Ovary (tissue), 9 donors: ENCODE measurements around the gene PDZD4. TPM values are rescaled to one million over a fixed set of nuclear protein-coding genes. Genes with fewer than 3 reads are reported as not detected.
"Not testable (repeated sequence)": the region's sequence is repeated elsewhere in the genome, so short reads cannot be mapped to it uniquely, and the experiment has no call there.

Experiments
- DNase-seq, 5 donors: peaks; one replicate each; pipeline ENCODE4 v3.0.0-alpha.2; 2019 to 2020
- H3K27ac ChIP-seq, 2 donors: fragments of 200-600 bp; one replicate each; pipeline versions ENCODE4 v1.5.1 to v1.8.0; 2019 to 2022
- H3K27me3 ChIP-seq: fragments of 200-600 bp; one replicate; pipeline ENCODE4 v1.8.0; 2022
- H3K36me3 ChIP-seq: fragments of 200-600 bp; sonication (generic); one replicate; pipeline ENCODE4 v1.5.1; 2019
- H3K4me1 ChIP-seq: one replicate; pipeline ENCODE4 v1.8.1; 2013; ENCODE audit warnings: mild to moderate bottlenecking, moderate library complexity; ENCODE audit not compliant: insufficient read depth
- H3K4me3 ChIP-seq: fragments of 200-600 bp; sonication (generic); one replicate; pipeline ENCODE4 v1.5.1; 2017
- H3K9me3 ChIP-seq, 2 donors: fragments of 200-600 bp in 1 of 2; sonication (generic) in 1 of 2; one replicate each; pipeline versions ENCODE4 v1.5.1 to v1.8.1; 2013 to 2019; ENCODE audit warnings: mild to moderate bottlenecking in 1 of 2, moderate library complexity in 1 of 2
- CTCF ChIP-seq, 3 donors: fragments of 450-650 bp in 2 of 3; fragments of 200-600 bp in 1 of 3; IDR thresholded peaks; one replicate each; pipeline versions ENCODE4 v1.5.1 to v1.8.0; 2016 to 2022; ENCODE audit warnings: antibody characterized with exemption in 3 of 3, mild to moderate bottlenecking in 1 of 3
- EP300 ChIP-seq: sonication (generic); formaldehyde crosslinking; IDR thresholded peaks from one replicate; pipeline ENCODE4 v1.6.1; 2017; ENCODE audit warnings: antibody characterized with exemption
- POLR2A ChIP-seq: fragments of 450-650 bp; IDR thresholded peaks from one replicate; pipeline ENCODE4 v1.6.1; 2017; ENCODE audit warnings: antibody characterized with exemption, mild to moderate bottlenecking, moderate library complexity
- WGBS, 3 donors: extraction: QIAGEN DNeasy Blood & Tissue Kit in 1 of 3; methylation state at CpG; one replicate each; pipeline versions ENCODE4 v1.1.5 to v1.1.7; 2013 to 2017; 5-methylcytosine and 5-hydroxymethylcytosine counted together
- intact Hi-C, 4 donors: fragments of 100-400 bp; cut with DNase I; formaldehyde crosslinking; loops; one replicate each; pipeline versions ENCODE4 v1.11.0 to v1.15.1; 2022 to 2023
- polyA plus RNA-seq, 2 donors: library from polyadenylated mRNA; stranded (reverse); fragments of 200-250 nt in 1 of 2; fragments of 350-450 nt in 1 of 2; fragmentation: Illumina TruSeq in 1 of 2; extraction: RNeasy Lipid Tissue Mini Kit (QIAGEN cat#74804) in 1 of 2; gene quantifications; one replicate each; pipeline ENCODE4 v1.2.3, GENCODE V29; 2013 to 2014
- total RNA-seq, 7 donors: library from RNA; depleted of rRNA in 2 of 7; stranded (reverse); fragments of >200 nt in 2 of 7; fragmentation: NEBNext Ultra II Directional in 3 of 7; extraction: Animal tissue kit (Norgen Biotek cat#: 25700) in 3 of 7; gene quantifications; one replicate each; pipeline versions ENCODE4 v1.1.0 to v1.2.4, GENCODE V29; 2016 to 2023
- donor health status: DM: no; HTN: no; CAD: no; lungs with moderate emphysema.
- donor health status: DM: no; HTN: no; CAD: no.
- donor health status: Bipolar disorder and iron deficiency.
- donor health status: DM: yes; HTN: yes; CAD: no.
- donor health status: DM: no; HTN: no; CAD: no.
- donor health status: DM: yes; HTN: yes; CAD: no.

Gene PDZD4
- total and polyA plus RNA-seq, 9 donors: 0.73 to 8.6 (median 2.2) TPM

- Histone ChIP-seq H3K9me3 (no peaks in the 10 kb centered on the region), H3K4me1 (no peaks in the 10 kb centered on the region), H3K27ac (no peak overlapping the region), H3K36me3 (no peaks in the 10 kb centered on the region), H3K27me3 (no peaks in the 10 kb centered on the region), H3K4me3 (peak overlapping the region; percentile 28)
- intact Hi-C loops: no loop called here
- WGBS, 3 donors: 42 to 43% (median 42%) methylated on average over 23 of the region's 23 CpGs
- TF ChIP-seq POLR2A: no peak
- no peak for TF ChIP-seq CTCF (IDR thresholded peaks at IDR 0.05)
- TF ChIP-seq EP300: no peak
- DNase-seq: no peak
Measured at GRCh38 chrX:153819384-153820040, 10.8 kb downstream of the PDZD4 start.

GRCh38 chrX:153818571-153819383 lies 11.6 kb downstream of the PDZD4 start:
- Histone ChIP-seq H3K27me3 (no peaks in the 10 kb centered on the region), H3K9me3 (no peaks in the 10 kb centered on the region), H3K27ac (no peak overlapping the region), H3K4me3 (peak overlapping the region; percentile 28), H3K36me3 (no peaks in the 10 kb centered on the region), H3K4me1 (no peaks in the 10 kb centered on the region)
- intact Hi-C loops: no loop called here
- no peak for TF ChIP-seq POLR2A
- no peak for TF ChIP-seq CTCF (IDR thresholded peaks at IDR 0.05)
- no peak for TF ChIP-seq EP300
- WGBS, 3 donors: 15 to 29% (median 17%) methylated on average over 48 to 66 of the region's 67 CpGs
- no peak for DNase-seq

DNA sequence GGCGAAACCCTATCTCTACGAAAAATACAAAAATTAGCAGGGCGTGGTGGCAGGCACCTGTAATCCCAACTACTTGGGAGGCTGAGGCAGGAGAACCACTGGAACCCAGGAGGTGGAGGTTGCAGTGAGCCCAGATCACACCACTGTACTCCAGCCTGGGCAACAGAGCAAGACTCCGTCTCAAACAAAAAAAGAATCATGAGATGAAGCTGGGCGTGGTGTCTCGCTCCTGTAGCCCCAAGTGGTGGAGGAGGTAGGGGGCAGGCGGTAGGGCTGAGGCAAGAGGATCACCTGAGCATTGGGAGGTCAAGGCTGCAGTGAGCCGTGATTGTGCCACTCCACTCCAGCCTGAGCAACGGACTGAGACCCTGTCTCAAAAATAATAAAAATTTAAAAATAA lies 12.3 kb downstream of the PDZD4 start:
- WGBS, 3 donors: 79 to 86% (median 83%) methylated on average over 9 of the region's 9 CpGs
- DNase-seq, H3K27me3 ChIP-seq, H3K27ac ChIP-seq, intact Hi-C loops, H3K4me3 ChIP-seq, H3K4me1 ChIP-seq, H3K9me3 ChIP-seq, H3K36me3 ChIP-seq: not testable (repeated sequence)

DNA sequence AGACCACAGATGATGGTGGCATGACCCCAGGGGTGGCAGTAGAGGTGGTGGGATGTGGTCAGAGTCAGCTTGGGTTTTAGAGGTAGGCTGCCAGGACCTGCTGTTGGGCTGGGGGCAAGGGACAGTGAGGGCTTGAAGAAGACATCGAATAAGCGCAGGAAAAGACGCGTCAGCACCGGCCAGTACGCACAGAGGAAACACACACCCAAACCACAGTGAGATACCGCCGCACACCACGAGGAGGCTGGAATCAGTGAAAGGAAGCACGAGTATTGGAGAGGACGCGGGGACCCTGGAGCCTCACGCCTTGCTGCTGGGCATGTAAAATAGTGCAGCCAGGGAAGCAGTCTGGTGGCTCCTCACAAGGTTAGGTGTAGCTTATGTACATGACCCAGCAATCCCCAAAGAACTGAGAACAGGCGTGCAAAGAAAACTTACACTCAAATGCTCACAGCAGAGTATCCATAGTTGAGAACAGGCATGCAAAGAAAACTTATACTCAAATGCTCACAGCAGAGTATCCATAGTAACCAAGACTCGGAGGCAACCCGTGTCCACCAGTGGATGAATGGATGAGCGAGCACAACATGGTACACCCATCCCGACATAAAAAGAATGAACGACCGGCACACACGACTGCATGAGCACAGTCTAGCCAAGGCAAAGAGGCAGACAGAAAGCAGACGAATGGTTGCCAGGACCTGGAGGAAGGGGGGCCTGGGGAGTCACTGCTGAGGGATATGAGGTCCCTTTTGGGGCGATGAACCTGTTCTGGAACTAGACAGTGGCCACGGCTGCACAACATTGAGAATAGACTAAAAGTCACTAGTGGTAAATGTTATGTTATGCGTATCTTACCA lies 13.3 kb downstream of the PDZD4 start:
- intact Hi-C loops: no loop called here
- TF ChIP-seq POLR2A (no peak), CTCF (IDR thresholded peaks at IDR 0.05) (no peak), EP300 (no peak)
- Histone ChIP-seq H3K9me3 (no peaks in the 10 kb centered on the region), H3K27ac (no peak overlapping the region), H3K4me3 (no peak overlapping the region), H3K4me1 (no peaks in the 10 kb centered on the region), H3K36me3 (no peaks in the 10 kb centered on the region), H3K27me3 (no peaks in the 10 kb centered on the region)
- WGBS, 3 donors: 88 to 92% (median 92%) methylated on average over 25 of the region's 25 CpGs
- no peak for DNase-seq
